Fibroblast of lung (primary cell): ENCODE results near the gene SPEM1. TPM values are rescaled to one million over a fixed set of nuclear protein-coding genes. Genes with fewer than 3 reads are reported as not detected.

ENCODE experiments used
- DNase-seq, 2 donors: peaks; one replicate each; pipeline versions ENCODE4 v3.0.0 to v3.0.0-alpha.2; 2010; ENCODE audit warnings: low read depth in 2 of 2
- H2AFZ ChIP-seq: 2 replicates; pipeline ENCODE4 v1.5.1; 2012; ENCODE audit warnings: low read length, control low read depth, inconsistent platforms
- H3K27ac ChIP-seq: 2 replicates; pipeline ENCODE4 v1.5.1; 2011; ENCODE audit warnings: low read length, control low read depth; ENCODE audit not compliant: insufficient read depth
- H3K27me3 ChIP-seq: 2 replicates; pipeline ENCODE4 v1.5.1; 2011; ENCODE audit warnings: mild to moderate bottlenecking, low read length; ENCODE audit not compliant: control insufficient read depth, insufficient read depth
- H3K36me3 ChIP-seq: 2 replicates; pipeline ENCODE4 v1.5.1; 2011; ENCODE audit warnings: low read length; ENCODE audit not compliant: control insufficient read depth, insufficient read depth
- H3K4me1 ChIP-seq: 2 replicates; pipeline ENCODE4 v1.5.1; 2011; ENCODE audit warnings: low read length; ENCODE audit not compliant: control insufficient read depth, insufficient read depth; ENCODE audit errors: extremely low read depth
- H3K4me2 ChIP-seq: 2 replicates; pipeline ENCODE4 v1.5.1; 2011; ENCODE audit warnings: low read length, control low read depth; ENCODE audit not compliant: insufficient read depth; ENCODE audit errors: extremely low read depth
- H3K4me3 ChIP-seq, 4 experiments: fragments of 200-600 bp in 1 of 4; sonication (generic) in 1 of 4; replicated peaks in 1 of 4; 2 replicates each; pipeline ENCODE4 v1.5.1; 2011 to 2016; ENCODE audit warnings: low read length in 4 of 4, low read depth in 3 of 4, mild to moderate bottlenecking in 3 of 4, control low read depth in 2 of 4, inconsistent platforms in 1 of 4, mixed read lengths in 1 of 4; ENCODE audit not compliant: insufficient read depth in 1 of 4; ENCODE audit errors: control extremely low read depth in 1 of 4
- H3K79me2 ChIP-seq: 2 replicates; pipeline ENCODE4 v1.5.1; 2012; ENCODE audit warnings: mild to moderate bottlenecking, low read length, inconsistent platforms; ENCODE audit not compliant: control insufficient read depth, insufficient read depth
- H3K9ac ChIP-seq: 2 replicates; pipeline ENCODE4 v1.5.1; 2011; ENCODE audit warnings: mild to moderate bottlenecking, low read length, control low read depth; ENCODE audit not compliant: insufficient read depth
- H3K9me3 ChIP-seq: 2 replicates; pipeline ENCODE4 v1.5.1; 2012; ENCODE audit warnings: low read depth, low read length; ENCODE audit not compliant: control insufficient read depth, insufficient read depth
- H4K20me1 ChIP-seq: 2 replicates; pipeline ENCODE4 v1.5.1; 2011; ENCODE audit warnings: low read length; ENCODE audit not compliant: control insufficient read depth, insufficient read depth; ENCODE audit errors: extremely low read depth
- EZH2 ChIP-seq: IDR thresholded peaks from 2 replicates; pipeline ENCODE4 v1.5.1; 2012; ENCODE audit warnings: low read length, control low read depth, mild to moderate bottlenecking; ENCODE audit errors: missing control alignments
- polyA plus RNA-seq, 2 donors: library from polyadenylated mRNA; depleted of rRNA in 1 of 2; stranded (reverse) in 1 of 2; unstranded in 1 of 2; fragments of >200 nt; gene quantifications; 2 replicates each; pipeline ENCODE4 v1.2.1, GENCODE V29; 2011 to 2012; ENCODE audit warnings: missing spikeins in 1 of 2
- total RNA-seq: library from RNA; depleted of rRNA; stranded (reverse); fragments of >200 nt; gene quantifications from 2 replicates; pipeline ENCODE4 v1.2.1, GENCODE V29; 2014
- TF ChIP-seq, protein P1 (sequence below), 2 donors: IDR thresholded peaks in 1 of 2; conservative IDR thresholded peaks in 1 of 2; 1 replicate in 1 of 2; 2 replicates in 1 of 2; pipeline ENCODE4 v1.5.1; 2011 to 2012; ENCODE audit warnings: low read length in 2 of 2, control low read depth in 1 of 2, inconsistent platforms in 1 of 2, low read depth in 1 of 2, mild to moderate bottlenecking in 1 of 2

SPEM1 gene
- total and polyA plus RNA-seq, 2 donors (not counting 1 experiment from before 2014, with no cell fraction given) = not detected

DNA sequence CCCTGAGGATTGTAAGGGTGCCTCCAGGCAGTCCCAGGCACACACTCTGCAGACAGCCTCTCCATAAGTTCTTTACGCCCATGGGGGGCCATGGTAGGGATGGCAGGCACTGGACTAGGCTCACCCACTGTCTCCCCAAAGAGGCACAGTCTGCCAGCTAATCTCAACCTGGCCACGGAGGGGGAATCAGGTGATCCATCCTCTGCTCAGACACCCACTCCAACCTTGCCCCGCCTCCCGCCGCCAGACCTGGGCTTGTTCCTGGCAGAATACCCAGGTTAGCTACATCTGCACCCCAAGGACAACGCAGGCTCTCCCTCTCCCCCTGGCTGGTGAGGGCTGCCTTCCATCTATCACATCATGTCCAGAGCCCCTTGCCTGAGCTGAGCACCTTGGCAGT is 11.3 kb upstream of the SPEM1 start:
- H3K27ac ChIP-seq = no peak overlapping the region
- H3K36me3 ChIP-seq = peaks cover 10% of the 10 kb centered on the region
- H3K9ac ChIP-seq = no peak overlapping the region
- H4K20me1 ChIP-seq = no peaks in the 10 kb centered on the region
- DNase-seq = no peak
- H2AFZ ChIP-seq = no peak overlapping the region
- no peaks in the 10 kb centered on the region for H3K27me3 ChIP-seq
- H3K4me2 ChIP-seq = no peak overlapping the region
- TF ChIP-seq, protein P1, sequence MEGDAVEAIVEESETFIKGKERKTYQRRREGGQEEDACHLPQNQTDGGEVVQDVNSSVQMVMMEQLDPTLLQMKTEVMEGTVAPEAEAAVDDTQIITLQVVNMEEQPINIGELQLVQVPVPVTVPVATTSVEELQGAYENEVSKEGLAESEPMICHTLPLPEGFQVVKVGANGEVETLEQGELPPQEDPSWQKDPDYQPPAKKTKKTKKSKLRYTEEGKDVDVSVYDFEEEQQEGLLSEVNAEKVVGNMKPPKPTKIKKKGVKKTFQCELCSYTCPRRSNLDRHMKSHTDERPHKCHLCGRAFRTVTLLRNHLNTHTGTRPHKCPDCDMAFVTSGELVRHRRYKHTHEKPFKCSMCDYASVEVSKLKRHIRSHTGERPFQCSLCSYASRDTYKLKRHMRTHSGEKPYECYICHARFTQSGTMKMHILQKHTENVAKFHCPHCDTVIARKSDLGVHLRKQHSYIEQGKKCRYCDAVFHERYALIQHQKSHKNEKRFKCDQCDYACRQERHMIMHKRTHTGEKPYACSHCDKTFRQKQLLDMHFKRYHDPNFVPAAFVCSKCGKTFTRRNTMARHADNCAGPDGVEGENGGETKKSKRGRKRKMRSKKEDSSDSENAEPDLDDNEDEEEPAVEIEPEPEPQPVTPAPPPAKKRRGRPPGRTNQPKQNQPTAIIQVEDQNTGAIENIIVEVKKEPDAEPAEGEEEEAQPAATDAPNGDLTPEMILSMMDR (conservative IDR thresholded peaks at IDR 0.05 in 1 of 2, IDR thresholded peaks at IDR 0.05 in 1 of 2; ENCODE audit: low read depth in 1 of 2, low read length in 2 of 2) = no peak
- TF ChIP-seq EZH2 = no peak
- H3K4me1 ChIP-seq = peaks cover 7% of the 10 kb centered on the region
- H3K79me2 ChIP-seq = no peaks in the 10 kb centered on the region
- no peak overlapping the region for H3K4me3 ChIP-seq
- H3K9me3 ChIP-seq = no peaks in the 10 kb centered on the region

DNA sequence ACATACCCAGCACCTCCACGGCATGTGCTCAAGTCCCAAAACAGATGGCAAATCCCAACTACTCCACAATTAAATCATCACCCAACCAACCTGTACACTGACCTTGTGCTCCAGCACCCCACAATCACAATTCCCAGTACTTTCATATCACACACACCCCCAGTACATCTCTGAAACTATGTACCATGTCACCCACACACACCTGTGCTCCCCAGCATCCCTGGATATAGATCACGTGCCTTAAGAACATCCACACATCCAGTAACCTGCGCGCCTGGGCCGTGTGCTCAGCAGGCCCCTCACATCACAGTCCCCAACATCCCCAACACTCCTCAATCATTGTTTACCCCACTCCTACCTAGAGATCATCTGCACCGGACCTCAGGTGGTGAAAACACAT is 10.4 kb upstream of the SPEM1 start:
- H2AFZ ChIP-seq = no peak overlapping the region
- no peaks in the 10 kb centered on the region for H3K9me3 ChIP-seq
- no peak overlapping the region for H3K4me2 ChIP-seq
- TF ChIP-seq, protein P1 (conservative IDR thresholded peaks at IDR 0.05 in 1 of 2, IDR thresholded peaks at IDR 0.05 in 1 of 2; ENCODE audit: low read depth in 1 of 2, low read length in 2 of 2) = no peak
- no peak for TF ChIP-seq EZH2
- no peak overlapping the region for H3K27ac ChIP-seq
- no peak for DNase-seq
- H3K9ac ChIP-seq = no peak overlapping the region
- H3K27me3 ChIP-seq = no peaks in the 10 kb centered on the region
- no peak overlapping the region for H3K4me3 ChIP-seq
- H3K36me3 ChIP-seq = peaks cover 11% of the 10 kb centered on the region
- no peaks in the 10 kb centered on the region for H3K79me2 ChIP-seq
- H4K20me1 ChIP-seq = no peaks in the 10 kb centered on the region
- peaks cover 7% of the 10 kb centered on the region for H3K4me1 ChIP-seq

DNA sequence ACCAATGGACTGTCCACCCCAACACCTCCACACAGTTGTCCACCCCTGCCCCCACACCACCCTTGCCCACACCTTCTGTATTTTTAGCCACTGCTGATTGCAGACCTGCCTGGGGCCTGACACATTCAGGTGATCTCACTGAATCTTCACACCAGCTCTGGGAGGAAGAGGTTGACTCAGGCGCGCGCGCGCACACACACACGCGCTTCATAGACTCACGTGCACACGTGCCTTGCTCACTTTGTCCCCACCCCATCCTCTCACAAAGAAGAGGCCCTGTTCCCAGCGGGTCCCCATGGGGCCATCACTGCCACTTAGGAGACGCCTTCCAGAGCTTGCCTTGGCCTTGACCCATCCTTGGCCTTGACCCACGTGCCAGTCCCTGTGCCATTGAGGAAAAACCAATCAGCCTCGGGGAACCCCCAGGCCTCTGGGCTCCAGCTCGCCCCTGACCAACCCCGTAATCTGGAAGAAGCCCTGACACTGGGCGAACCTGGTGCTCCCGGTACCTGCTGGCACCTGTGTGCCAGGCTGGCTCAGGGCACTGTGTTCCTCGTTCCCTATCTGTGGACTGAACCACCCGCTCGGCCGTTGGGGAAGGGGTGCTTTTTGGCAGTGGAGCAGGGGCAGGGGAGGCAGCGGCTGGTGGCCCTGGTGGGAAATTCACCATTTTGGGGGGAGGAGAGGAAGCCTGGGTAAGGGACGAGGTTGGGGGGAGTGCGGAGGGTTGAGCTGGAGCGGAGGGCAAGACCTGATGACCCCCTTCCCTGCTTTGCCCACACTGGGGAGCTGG is 9.3 kb upstream of the SPEM1 start:
- H3K4me3 ChIP-seq = no peak overlapping the region
- peaks cover 15% of the 10 kb centered on the region for H3K36me3 ChIP-seq
- H3K4me1 ChIP-seq = peaks cover 7% of the 10 kb centered on the region
- H3K79me2 ChIP-seq = no peaks in the 10 kb centered on the region
- H3K9ac ChIP-seq = no peak overlapping the region
- DNase-seq = no peak
- H4K20me1 ChIP-seq = no peaks in the 10 kb centered on the region
- TF ChIP-seq, protein P1 (conservative IDR thresholded peaks at IDR 0.05 in 1 of 2, IDR thresholded peaks at IDR 0.05 in 1 of 2; ENCODE audit: low read depth in 1 of 2, low read length in 2 of 2) = no peak
- no peak for TF ChIP-seq EZH2
- no peak overlapping the region for H3K4me2 ChIP-seq
- H3K27me3 ChIP-seq = no peaks in the 10 kb centered on the region
- H3K27ac ChIP-seq = no peak overlapping the region
- H3K9me3 ChIP-seq = no peaks in the 10 kb centered on the region
- no peak overlapping the region for H2AFZ ChIP-seq
